ENCODE data around the gene STIL.

STIL gene

DNA sequence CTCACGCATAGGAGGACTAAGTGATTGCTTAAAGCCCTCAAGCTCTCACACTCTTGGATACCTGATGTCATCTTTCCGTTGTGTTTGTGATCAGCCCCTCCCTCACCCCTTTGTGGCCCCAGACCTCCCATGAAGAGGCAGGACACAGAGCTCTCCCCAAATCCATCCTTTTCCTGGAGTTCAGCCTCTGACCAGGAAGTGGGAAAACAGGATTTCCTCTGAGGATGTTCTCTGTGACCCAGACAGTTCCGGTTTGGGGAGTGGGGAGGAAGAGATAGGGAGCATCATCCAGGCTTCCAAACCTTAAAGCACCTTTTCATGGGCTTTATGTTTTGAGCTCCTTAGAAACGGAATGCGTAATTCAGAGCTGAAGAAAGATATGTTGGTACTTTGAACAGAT is 70.0 kb downstream of the STIL start:
- no peak overlapping the region for H3K27ac ChIP-seq (ENCODE audit: low read depth in 2 of 2, low read length in 2 of 2)
- H3K27me3 ChIP-seq (ENCODE audit: control insufficient read depth in 2 of 2, insufficient read depth in 2 of 2, low read length in 2 of 2), result peaks cover 0 to 8% of the 10 kb centered on the region in 2 donors
- no peak overlapping the region for H3K4me3 ChIP-seq (ENCODE audit: low read length in 2 of 2)
- H3K9me3 ChIP-seq (ENCODE audit: control insufficient read depth in 2 of 2, low read length in 2 of 2), result no peaks in the 10 kb centered on the region
- H3K9ac ChIP-seq (ENCODE audit: low read depth in 1 of 2, low read length in 2 of 2), result no peak overlapping the region
- no peaks in the 10 kb centered on the region for H3K4me1 ChIP-seq (ENCODE audit: control insufficient read depth in 2 of 2, insufficient read depth in 2 of 2, low read length in 2 of 2)
- H3K36me3 ChIP-seq (ENCODE audit: control insufficient read depth in 2 of 2, insufficient read depth in 2 of 2, low read length in 2 of 2), result no peaks in the 10 kb centered on the region

DNA sequence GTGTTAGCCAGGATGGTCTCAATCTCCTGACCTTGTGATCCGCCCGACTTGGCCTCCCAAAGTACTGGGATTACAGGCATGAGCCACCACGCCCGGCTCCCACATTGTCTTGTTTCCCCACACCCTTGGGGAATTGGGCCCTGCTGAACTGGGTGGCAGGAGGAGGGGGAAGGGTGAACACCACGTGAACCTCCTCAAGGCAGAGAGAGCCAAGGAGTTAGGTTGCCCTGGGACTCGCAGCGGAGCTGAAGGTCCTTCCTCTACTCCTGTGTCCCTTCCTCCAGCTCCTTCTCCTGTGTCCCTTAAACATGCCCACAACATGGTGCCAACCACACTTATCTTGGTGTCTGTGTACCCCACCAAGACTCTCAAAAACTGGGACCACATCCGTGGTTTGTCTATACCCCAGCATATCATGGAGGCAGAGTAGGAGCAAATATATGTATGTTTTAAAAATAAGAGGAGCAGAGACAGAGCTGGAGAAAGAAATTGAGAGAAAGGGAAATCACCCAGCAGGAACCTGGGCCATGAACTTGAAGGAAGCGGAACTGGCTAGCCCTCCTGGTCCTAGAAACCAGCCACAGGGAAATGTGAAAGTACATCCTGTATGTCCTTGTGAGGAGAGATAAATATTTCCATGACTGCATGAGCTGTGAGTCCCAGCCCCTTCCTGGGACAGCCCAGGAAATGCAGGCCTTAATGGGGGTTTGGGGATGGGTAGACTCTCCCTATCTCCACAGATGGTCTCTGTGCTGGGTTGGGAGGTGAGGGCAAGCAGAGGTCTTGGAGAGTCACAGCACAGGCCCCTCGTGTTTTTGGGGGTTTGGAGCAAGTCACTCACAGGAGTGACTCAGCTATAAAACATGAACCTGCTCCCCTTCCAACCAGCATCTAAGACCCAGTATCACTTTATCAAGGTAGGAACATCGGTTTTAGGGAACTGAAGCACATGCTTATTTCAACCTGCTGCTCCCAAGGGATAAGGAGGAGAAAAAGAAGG is 72.5 kb downstream of the STIL start:
- Histone ChIP-seq H3K36me3 (ENCODE audit: control insufficient read depth in 2 of 2, insufficient read depth in 2 of 2, low read length in 2 of 2) (no peaks in the 10 kb centered on the region), H3K27ac (ENCODE audit: low read depth in 2 of 2, low read length in 2 of 2) (no peak overlapping the region), H3K9me3 (ENCODE audit: control insufficient read depth in 2 of 2, low read length in 2 of 2) (no peaks in the 10 kb centered on the region), H3K27me3 (ENCODE audit: control insufficient read depth in 2 of 2, insufficient read depth in 2 of 2, low read length in 2 of 2) (peaks cover 0 to 8% of the 10 kb centered on the region in 2 donors), H3K9ac (ENCODE audit: low read depth in 1 of 2, low read length in 2 of 2) (no peak overlapping the region), H3K4me1 (ENCODE audit: control insufficient read depth in 2 of 2, insufficient read depth in 2 of 2, low read length in 2 of 2) (no peaks in the 10 kb centered on the region), H3K4me3 (ENCODE audit: low read length in 2 of 2) (no peak overlapping the region)

DNA sequence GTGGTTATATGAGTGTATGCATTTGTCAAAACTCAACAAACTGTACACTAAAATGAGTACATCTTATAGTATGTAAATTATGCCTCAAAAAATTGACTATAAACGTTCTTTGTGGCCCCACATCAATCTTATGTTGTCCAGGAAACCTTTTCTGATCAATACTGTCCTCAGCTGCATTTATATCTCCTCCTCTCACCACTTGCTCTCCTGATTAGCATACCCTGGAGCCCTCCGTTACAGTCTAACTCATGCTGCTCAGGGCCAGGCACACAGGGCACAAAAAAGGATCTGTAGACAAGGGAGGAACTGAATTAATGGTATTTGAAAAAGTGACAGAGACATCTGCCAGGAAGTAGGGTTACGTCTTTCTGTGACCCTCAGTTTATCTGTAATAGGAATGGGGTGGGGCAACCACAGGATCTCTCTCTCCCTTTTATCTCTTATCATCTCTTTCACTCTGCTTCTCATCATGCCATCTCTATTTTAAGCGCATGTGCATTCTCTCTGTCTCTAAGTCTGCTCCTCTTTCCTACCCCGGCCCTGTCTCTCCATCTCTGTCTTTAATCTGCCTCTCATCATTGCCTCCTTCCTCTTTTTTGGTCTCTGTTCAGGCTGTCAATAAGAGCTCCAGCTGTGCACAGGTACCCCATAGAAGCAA is 74.9 kb downstream of the STIL start:
- no peak overlapping the region for H3K4me3 ChIP-seq (ENCODE audit: low read length in 2 of 2)
- peaks cover 0 to 10% of the 10 kb centered on the region in 2 donors for H3K27me3 ChIP-seq (ENCODE audit: control insufficient read depth in 2 of 2, insufficient read depth in 2 of 2, low read length in 2 of 2)
- no peaks in the 10 kb centered on the region for H3K9me3 ChIP-seq (ENCODE audit: control insufficient read depth in 2 of 2, low read length in 2 of 2)
- H3K27ac ChIP-seq (ENCODE audit: low read depth in 2 of 2, low read length in 2 of 2), result no peak overlapping the region
- no peak overlapping the region for H3K9ac ChIP-seq (ENCODE audit: low read depth in 1 of 2, low read length in 2 of 2)
- H3K36me3 ChIP-seq (ENCODE audit: control insufficient read depth in 2 of 2, insufficient read depth in 2 of 2, low read length in 2 of 2), result no peaks in the 10 kb centered on the region
- no peaks in the 10 kb centered on the region for H3K4me1 ChIP-seq (ENCODE audit: control insufficient read depth in 2 of 2, insufficient read depth in 2 of 2, low read length in 2 of 2)

DNA sequence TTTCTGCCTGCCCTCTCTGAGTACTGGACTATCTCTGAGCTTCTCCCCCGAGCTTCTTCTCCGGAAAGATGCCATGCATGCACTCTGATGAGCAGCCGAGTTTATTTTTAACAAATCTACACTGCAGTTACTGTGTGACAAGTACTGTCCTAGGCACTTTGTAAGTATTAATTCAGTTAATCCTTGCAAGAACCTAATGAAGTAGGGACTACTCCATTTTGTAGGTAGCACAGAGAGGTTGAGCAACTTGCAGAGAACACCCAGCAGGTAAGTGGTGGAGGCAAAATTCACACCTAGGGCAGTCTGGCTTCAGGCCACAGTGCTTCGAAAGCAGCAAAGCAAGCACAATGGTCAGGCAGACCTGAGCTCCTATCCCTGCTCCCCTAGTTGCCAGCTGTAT is 78.1 kb downstream of the STIL start:
- H3K4me3 ChIP-seq (ENCODE audit: low read length in 2 of 2), result no peak overlapping the region
- H3K9me3 ChIP-seq (ENCODE audit: control insufficient read depth in 2 of 2, low read length in 2 of 2), result no peaks in the 10 kb centered on the region
- H3K27ac ChIP-seq (ENCODE audit: low read depth in 2 of 2, low read length in 2 of 2), result no peak overlapping the region
- H3K4me1 ChIP-seq (ENCODE audit: control insufficient read depth in 2 of 2, insufficient read depth in 2 of 2, low read length in 2 of 2), result peaks cover 5 to 8% of the 10 kb centered on the region in 2 donors
- H3K36me3 ChIP-seq (ENCODE audit: control insufficient read depth in 2 of 2, insufficient read depth in 2 of 2, low read length in 2 of 2), result no peaks in the 10 kb centered on the region
- peaks cover 26 to 35% of the 10 kb centered on the region in 2 donors for H3K27me3 ChIP-seq (ENCODE audit: control insufficient read depth in 2 of 2, insufficient read depth in 2 of 2, low read length in 2 of 2)
- no peak overlapping the region for H3K9ac ChIP-seq (ENCODE audit: low read depth in 1 of 2, low read length in 2 of 2)

DNA sequence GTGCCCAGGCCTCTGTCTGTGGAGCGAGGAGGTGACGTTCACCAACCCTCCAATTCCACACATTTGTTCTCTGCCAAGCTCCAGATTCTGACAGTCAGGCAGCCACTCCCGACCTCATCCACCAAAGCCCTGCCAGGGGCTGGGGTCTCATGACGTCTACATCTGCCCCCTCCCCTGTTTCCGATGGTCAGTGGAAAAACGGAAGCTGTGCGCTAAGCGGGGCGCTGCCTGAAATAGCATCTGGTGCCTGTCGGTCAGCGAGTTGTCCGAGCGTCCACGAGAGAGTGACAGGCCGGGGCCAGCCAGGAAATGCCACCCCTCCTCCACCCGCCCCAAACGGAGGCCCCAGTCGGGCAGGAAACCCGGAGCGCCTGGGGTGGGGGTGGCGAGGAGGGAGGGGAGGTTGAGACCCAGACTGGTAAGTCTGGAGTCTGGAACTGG is 78.7 kb downstream of the STIL start:
- H3K9me3 ChIP-seq (ENCODE audit: control insufficient read depth in 2 of 2, low read length in 2 of 2), result no peaks in the 10 kb centered on the region
- H3K36me3 ChIP-seq (ENCODE audit: control insufficient read depth in 2 of 2, insufficient read depth in 2 of 2, low read length in 2 of 2), result no peaks in the 10 kb centered on the region
- peaks cover 5 to 8% of the 10 kb centered on the region in 2 donors for H3K4me1 ChIP-seq (ENCODE audit: control insufficient read depth in 2 of 2, insufficient read depth in 2 of 2, low read length in 2 of 2)
- no peak overlapping the region for H3K27ac ChIP-seq (ENCODE audit: low read depth in 2 of 2, low read length in 2 of 2)
- no peak overlapping the region for H3K4me3 ChIP-seq (ENCODE audit: low read length in 2 of 2)
- H3K9ac ChIP-seq (ENCODE audit: low read depth in 1 of 2, low read length in 2 of 2), result no peak overlapping the region
- peaks cover 32 to 41% of the 10 kb centered on the region in 2 donors for H3K27me3 ChIP-seq (ENCODE audit: control insufficient read depth in 2 of 2, insufficient read depth in 2 of 2, low read length in 2 of 2)

DNA sequence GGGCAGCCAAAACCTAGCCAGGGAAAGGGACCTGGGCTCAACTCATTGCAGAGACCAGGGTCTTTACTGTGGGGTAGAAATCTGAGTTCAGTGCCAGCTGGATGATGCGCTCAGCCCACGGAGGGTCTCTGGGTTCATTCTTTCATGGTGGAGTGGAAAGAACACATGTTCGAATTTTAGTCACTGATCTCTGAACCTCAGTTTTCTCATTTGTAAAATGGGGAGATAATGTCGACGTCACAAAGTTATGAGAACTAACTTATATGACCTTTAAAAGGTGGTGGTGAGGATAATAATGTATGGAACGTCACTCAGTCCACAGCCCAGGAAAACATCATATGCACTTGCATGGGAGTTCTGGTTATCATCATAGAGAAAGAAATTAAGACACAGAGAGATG is 80.8 kb downstream of the STIL start:
- Histone ChIP-seq H3K9me3 (ENCODE audit: control insufficient read depth in 2 of 2, low read length in 2 of 2) (no peaks in the 10 kb centered on the region), H3K4me1 (ENCODE audit: control insufficient read depth in 2 of 2, insufficient read depth in 2 of 2, low read length in 2 of 2) (peaks cover 5 to 8% of the 10 kb centered on the region in 2 donors), H3K9ac (ENCODE audit: low read depth in 1 of 2, low read length in 2 of 2) (no peak overlapping the region), H3K36me3 (ENCODE audit: control insufficient read depth in 2 of 2, insufficient read depth in 2 of 2, low read length in 2 of 2) (no peaks in the 10 kb centered on the region), H3K4me3 (ENCODE audit: low read length in 2 of 2) (no peak overlapping the region), H3K27ac (ENCODE audit: low read depth in 2 of 2, low read length in 2 of 2) (no peak overlapping the region), H3K27me3 (ENCODE audit: control insufficient read depth in 2 of 2, insufficient read depth in 2 of 2, low read length in 2 of 2) (peaks cover 51 to 56% of the 10 kb centered on the region in 2 donors)

DNA sequence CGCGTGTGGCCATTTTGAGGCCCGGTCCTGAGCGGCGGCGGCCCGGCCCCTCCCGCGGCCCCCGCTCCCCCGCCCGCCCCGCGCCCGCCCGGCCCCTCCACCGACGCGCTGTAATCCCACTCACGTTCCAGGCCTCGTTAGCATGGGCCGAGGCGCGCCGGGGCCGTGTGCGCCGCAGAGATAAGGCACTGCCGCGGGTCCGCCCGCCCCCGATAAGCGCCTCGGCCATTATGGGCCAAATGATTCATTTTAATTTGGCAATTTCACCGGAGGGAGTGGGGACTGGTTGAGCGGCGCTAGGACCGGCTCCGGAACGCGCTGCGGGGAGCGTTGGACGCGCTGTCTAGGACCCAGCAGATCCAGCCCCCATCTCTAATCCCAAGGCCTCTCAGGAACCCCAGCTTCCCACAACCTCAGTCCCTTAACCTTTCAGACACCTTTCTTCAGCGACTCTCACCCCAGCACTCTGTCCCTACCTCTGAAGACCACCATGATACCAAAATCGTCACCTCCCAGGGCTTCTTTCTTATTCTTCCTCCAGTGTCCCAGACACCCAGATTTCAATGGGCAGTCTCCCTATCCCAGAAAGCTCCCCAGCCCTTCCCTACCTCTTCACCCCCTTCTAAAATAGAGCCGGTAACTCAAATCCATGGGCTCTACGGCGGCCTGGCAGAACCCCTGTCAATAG is 81.6 kb downstream of the STIL start, which contains the start of gene TAL1:
Gene TAL1, minus strand, starts transcription at position 39 of the 688 bp plus-strand sequence. CDS start 6,337 bp downstream, outside the sequence.
- Histone ChIP-seq H3K27me3 (ENCODE audit: control insufficient read depth in 2 of 2, insufficient read depth in 2 of 2, low read length in 2 of 2) (peaks cover 58 to 65% of the 10 kb centered on the region in 2 donors), H3K4me1 (ENCODE audit: control insufficient read depth in 2 of 2, insufficient read depth in 2 of 2, low read length in 2 of 2) (peaks cover 5 to 8% of the 10 kb centered on the region in 2 donors), H3K9ac (ENCODE audit: low read depth in 1 of 2, low read length in 2 of 2) (peak within 1 kb of the TSS; percentile 47 to 49), H3K4me3 (ENCODE audit: low read length in 2 of 2) (peak within 1 kb of the TSS; percentile 58 to 69), H3K27ac (ENCODE audit: low read depth in 2 of 2, low read length in 2 of 2) (peak within 1 kb of the TSS; percentile 64 to 72), H3K9me3 (ENCODE audit: control insufficient read depth in 2 of 2, low read length in 2 of 2) (no peaks in the 10 kb centered on the region), H3K36me3 (ENCODE audit: control insufficient read depth in 2 of 2, insufficient read depth in 2 of 2, low read length in 2 of 2) (no peaks in the 10 kb centered on the region)

DNA sequence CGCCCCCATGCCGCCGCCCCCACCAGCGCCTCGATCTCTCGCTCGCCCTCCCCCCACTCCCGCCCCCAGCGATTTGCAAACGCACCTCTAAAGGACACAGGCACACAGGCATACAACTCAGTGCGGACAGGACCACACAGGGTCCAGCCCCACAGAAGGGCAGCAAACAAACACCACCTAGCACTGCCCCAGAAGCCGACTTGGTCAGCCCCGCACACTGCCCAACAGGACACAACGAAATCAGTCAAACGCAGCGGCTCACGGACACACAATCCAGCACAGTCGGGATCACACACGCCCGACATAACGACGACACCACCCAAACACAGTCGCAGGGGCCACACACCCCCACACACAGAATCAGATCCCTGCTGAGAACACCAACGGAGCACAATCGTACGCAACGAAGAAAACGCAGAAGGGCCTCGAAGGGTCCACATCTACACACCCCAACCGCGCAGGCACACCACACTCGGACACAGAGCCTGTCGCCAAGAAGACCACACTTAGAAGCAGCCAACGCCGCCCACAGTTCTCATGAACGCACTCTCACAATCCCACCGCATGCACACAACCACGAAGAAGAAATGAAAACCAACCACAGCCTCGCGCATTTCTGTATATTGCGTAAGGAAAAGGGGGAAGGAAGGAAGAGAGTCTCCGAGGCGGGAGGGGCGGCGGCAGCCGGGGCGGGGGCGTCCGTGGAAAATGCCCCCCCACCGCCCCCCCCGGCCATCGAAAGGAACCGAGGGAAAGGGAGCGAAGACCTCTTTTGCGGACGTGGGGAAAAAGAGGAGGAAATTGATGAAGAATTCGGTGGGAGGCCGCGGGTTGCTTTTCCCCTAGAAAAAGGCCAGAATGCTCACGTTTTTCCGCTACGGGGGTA is 82.4 kb downstream of the STIL start:
- Histone ChIP-seq H3K9me3 (ENCODE audit: control insufficient read depth in 2 of 2, low read length in 2 of 2) (no peaks in the 10 kb centered on the region), H3K27me3 (ENCODE audit: control insufficient read depth in 2 of 2, insufficient read depth in 2 of 2, low read length in 2 of 2) (peaks cover 65 to 72% of the 10 kb centered on the region in 2 donors), H3K36me3 (ENCODE audit: control insufficient read depth in 2 of 2, insufficient read depth in 2 of 2, low read length in 2 of 2) (no peaks in the 10 kb centered on the region), H3K4me1 (ENCODE audit: control insufficient read depth in 2 of 2, insufficient read depth in 2 of 2, low read length in 2 of 2) (peaks cover 5 to 8% of the 10 kb centered on the region in 2 donors), H3K27ac (ENCODE audit: low read depth in 2 of 2, low read length in 2 of 2) (peak overlapping the region; percentile 64 to 72), H3K4me3 (ENCODE audit: low read length in 2 of 2) (peak overlapping the region; percentile 58 to 69), H3K9ac (ENCODE audit: low read depth in 1 of 2, low read length in 2 of 2) (peak overlapping the region; percentile 47 to 49)

DNA sequence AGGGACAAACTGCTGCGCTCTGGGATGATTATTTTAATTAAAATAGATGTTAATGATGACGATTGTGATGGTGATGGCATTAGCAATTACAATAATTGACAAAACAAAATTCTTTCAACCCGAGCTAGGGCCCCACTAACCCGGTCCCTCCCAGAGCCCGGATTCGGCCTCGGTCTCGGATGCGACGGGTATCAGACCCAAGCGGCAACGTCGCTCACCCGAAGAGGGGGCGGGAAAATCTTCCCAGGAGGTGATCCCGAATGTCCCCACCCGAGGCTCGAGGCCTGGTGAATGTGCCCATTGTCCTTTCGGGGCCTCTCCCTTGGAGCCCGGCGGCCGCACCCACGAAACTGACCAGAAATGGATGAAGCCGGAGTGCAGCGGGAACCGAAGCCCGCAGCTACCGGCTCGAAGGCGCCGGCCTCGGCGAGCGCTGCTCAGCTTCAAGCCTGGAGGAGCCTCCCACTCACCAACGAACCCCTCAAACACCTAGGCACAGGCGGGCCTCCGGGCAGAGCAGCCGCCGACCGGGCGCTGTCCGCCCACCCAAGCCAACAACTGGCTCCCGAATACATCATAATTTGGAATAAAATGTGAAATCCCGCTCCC is 83.2 kb downstream of the STIL start:
- Histone ChIP-seq H3K27me3 (ENCODE audit: control insufficient read depth in 2 of 2, insufficient read depth in 2 of 2, low read length in 2 of 2) (peaks cover 71 to 79% of the 10 kb centered on the region in 2 donors), H3K4me1 (ENCODE audit: control insufficient read depth in 2 of 2, insufficient read depth in 2 of 2, low read length in 2 of 2) (peaks cover 5 to 8% of the 10 kb centered on the region in 2 donors), H3K36me3 (ENCODE audit: control insufficient read depth in 2 of 2, insufficient read depth in 2 of 2, low read length in 2 of 2) (no peaks in the 10 kb centered on the region), H3K9me3 (ENCODE audit: control insufficient read depth in 2 of 2, low read length in 2 of 2) (no peaks in the 10 kb centered on the region), H3K27ac (ENCODE audit: low read depth in 2 of 2, low read length in 2 of 2) (peak overlapping the region; percentile 38 to 64), H3K9ac (ENCODE audit: low read depth in 1 of 2, low read length in 2 of 2) (no peak overlapping the region), H3K4me3 (ENCODE audit: low read length in 2 of 2) (peak overlapping the region in 1 of 2 donors; percentile 26)

All from mucosa of rectum (tissue), 2 donors.